T-helper 17 cell (primary cell): Measurements from ENCODE around the gene C2orf42. TPM values are rescaled to one million over a fixed set of nuclear protein-coding genes. Genes with fewer than 3 reads are reported as not detected.
"Not testable (repeated sequence)": the region's sequence is repeated elsewhere in the genome, so short reads cannot be mapped to it uniquely, and the experiment has no call there.

Experiments
- ATAC-seq: fragments of 150-1000 bp; cut with Tn5 transposase; 2 replicates; pipeline ENCODE4 v1.10.0; 2021; ENCODE audit warnings: mild to moderate bottlenecking, moderate library complexity
- DNase-seq, 3 donors: peaks; one replicate each; pipeline versions ENCODE4 v3.0.0 to v3.0.0-alpha.2; 2020 to 2021
- H3K9me3 ChIP-seq: one replicate; pipeline ENCODE4 v1.7.0; 2013; ENCODE audit warnings: low read length, mild to moderate bottlenecking; ENCODE audit not compliant: control insufficient read depth, poor library complexity, severe bottlenecking
- H3K27ac Mint-ChIP-seq: one replicate; pipeline ENCODE4 v1.8.0; 2022; ENCODE audit warnings: mild to moderate bottlenecking, moderate library complexity, mixed read lengths
- H3K27me3 Mint-ChIP-seq: one replicate; pipeline ENCODE4 v1.8.0; 2022; ENCODE audit warnings: mixed read lengths
- H3K36me3 Mint-ChIP-seq: one replicate; pipeline ENCODE4 v1.8.0; 2022; ENCODE audit warnings: low read depth, mixed read lengths
- H3K4me1 Mint-ChIP-seq: one replicate; pipeline ENCODE4 v1.8.0; 2022; ENCODE audit warnings: mild to moderate bottlenecking, mixed read lengths
- H3K4me3 Mint-ChIP-seq: one replicate; pipeline ENCODE4 v1.8.0; 2022; ENCODE audit warnings: mild to moderate bottlenecking, moderate library complexity, mixed read lengths
- total RNA-seq, 4 donors: library from RNA in 2 of 4; stranded (reverse) in 2 of 4; gene quantifications; one replicate each; pipeline ENCODE4 v1.2.3 and lab custom pipeline; 2022 to 2026

The C2orf42 gene
- total RNA-seq, 2 donors from 2014 or later = 13.7 to 18.1 TPM

GRCh38 chr2:70118798-70119454 lies 71.9 kb downstream of the C2orf42 start:
- Mint-ChIP-seq H3K4me3 (no peak overlapping the region), H3K4me1 (peaks cover 23% of the 10 kb centered on the region), H3K27ac (peak overlapping the region; percentile 76), H3K36me3 (no peaks in the 10 kb centered on the region), H3K27me3 (no peaks in the 10 kb centered on the region)
- H3K9me3 ChIP-seq = no peaks in the 10 kb centered on the region
- no peak for DNase-seq
- no peak for ATAC-seq

GRCh38 chr2:70116936-70117552 lies 73.8 kb downstream of the C2orf42 start:
- Mint-ChIP-seq H3K27ac (no peak overlapping the region), H3K36me3 (no peaks in the 10 kb centered on the region), H3K4me3 (no peak overlapping the region), H3K4me1 (peaks cover 18% of the 10 kb centered on the region), H3K27me3 (no peaks in the 10 kb centered on the region)
- no peaks in the 10 kb centered on the region for H3K9me3 ChIP-seq
- DNase-seq = no peak
- ATAC-seq = no peak

GRCh38 chr2:70115646-70116442 lies 75.0 kb downstream of the C2orf42 start:
- no peak overlapping the region for H3K27ac Mint-ChIP-seq
- H3K9me3 ChIP-seq = no peaks in the 10 kb centered on the region
- H3K27me3 Mint-ChIP-seq = no peaks in the 10 kb centered on the region
- H3K4me3 Mint-ChIP-seq = no peak overlapping the region
- peak; percentile 28 for ATAC-seq
- peaks cover 24% of the 10 kb centered on the region for H3K4me1 Mint-ChIP-seq
- DNase-seq = no peak
- no peaks in the 10 kb centered on the region for H3K36me3 Mint-ChIP-seq

DNA sequence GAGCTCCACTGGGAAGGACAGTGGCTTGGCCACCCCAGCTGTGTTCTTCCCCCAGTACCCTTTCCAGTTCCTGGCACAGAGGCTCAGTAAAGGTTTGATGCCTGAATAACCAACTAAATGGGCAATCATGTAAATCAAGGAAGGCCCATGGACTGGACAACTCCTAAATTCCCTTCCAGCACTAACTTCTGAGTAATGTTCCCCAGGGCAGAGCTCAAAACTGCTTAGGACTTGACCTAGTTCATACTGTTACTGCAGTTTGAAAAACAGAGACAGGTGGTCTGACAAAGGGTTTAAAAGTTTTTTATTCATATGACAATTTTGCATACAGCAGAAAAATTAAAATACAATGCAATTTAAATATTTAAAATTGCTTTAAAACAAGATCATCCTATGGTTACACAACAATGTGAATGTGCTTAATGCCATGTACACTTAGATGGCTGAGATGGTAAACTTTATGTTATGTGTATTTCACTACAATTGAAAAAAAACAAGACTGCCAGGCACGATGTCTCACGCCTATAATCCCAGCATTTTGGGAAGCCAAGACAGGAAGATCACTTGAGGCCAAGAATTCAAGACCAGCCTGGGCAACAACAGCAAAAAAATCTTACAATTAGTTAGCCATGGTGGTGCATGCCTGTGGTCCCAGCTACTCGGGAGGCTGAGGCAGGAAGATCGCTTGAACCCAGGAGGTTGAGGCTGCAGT lies 77.3 kb downstream of the C2orf42 start:
- peaks cover 21% of the 10 kb centered on the region for H3K4me1 Mint-ChIP-seq

GRCh38 chr2:70111752-70112591 lies 78.8 kb downstream of the C2orf42 start:
- H3K27ac Mint-ChIP-seq = peak overlapping the region; percentile 87
- ATAC-seq (no peak), DNase-seq (no peak)
- H3K27me3 Mint-ChIP-seq = no peaks in the 10 kb centered on the region
- peaks cover 30% of the 10 kb centered on the region for H3K4me1 Mint-ChIP-seq
- H3K36me3 Mint-ChIP-seq = no peaks in the 10 kb centered on the region
- no peak overlapping the region for H3K4me3 Mint-ChIP-seq
- no peaks in the 10 kb centered on the region for H3K9me3 ChIP-seq

More for the DNA sequence above, 77.3 kb downstream of the C2orf42 start:
- H3K27me3 Mint-ChIP-seq = no peaks in the 10 kb centered on the region
- no peak for DNase-seq
- ATAC-seq = no peak
- no peaks in the 10 kb centered on the region for H3K9me3 ChIP-seq
- peak overlapping the region; percentile 49 for H3K27ac Mint-ChIP-seq
- no peak overlapping the region for H3K4me3 Mint-ChIP-seq
- no peaks in the 10 kb centered on the region for H3K36me3 Mint-ChIP-seq

GRCh38 chr2:70110397-70110796 lies 80.4 kb downstream of the C2orf42 start:
- not testable (repeated sequence) for ATAC-seq, H3K9me3 ChIP-seq, DNase-seq, H3K27me3 Mint-ChIP-seq, H3K36me3 Mint-ChIP-seq
- Mint-ChIP-seq H3K4me1 (peaks cover 32% of the 10 kb centered on the region), H3K4me3 (peak overlapping the region; percentile 55), H3K27ac (peak overlapping the region; percentile 97)

- not testable (repeated sequence) for H3K36me3 Mint-ChIP-seq, ATAC-seq, H3K9me3 ChIP-seq, DNase-seq, H3K4me3 Mint-ChIP-seq, H3K27me3 Mint-ChIP-seq
- peaks cover 39% of the 10 kb centered on the region for H3K4me1 Mint-ChIP-seq
- H3K27ac Mint-ChIP-seq = peak overlapping the region; percentile 97
Measured at GRCh38 chr2:70106138-70106537, 84.7 kb downstream of the C2orf42 start.

- peak overlapping the region; percentile 81 for H3K4me3 Mint-ChIP-seq
- peak overlapping the region; percentile 99 for H3K27ac Mint-ChIP-seq
- H3K4me1 Mint-ChIP-seq = peaks cover 30% of the 10 kb centered on the region
- no peaks in the 10 kb centered on the region for H3K9me3 ChIP-seq
- ATAC-seq (no peak), DNase-seq (no peak)
- H3K27me3 Mint-ChIP-seq = no peaks in the 10 kb centered on the region
- H3K36me3 Mint-ChIP-seq = no peaks in the 10 kb centered on the region
Measured at GRCh38 chr2:70104231-70105111, 86.3 kb downstream of the C2orf42 start.

DNA sequence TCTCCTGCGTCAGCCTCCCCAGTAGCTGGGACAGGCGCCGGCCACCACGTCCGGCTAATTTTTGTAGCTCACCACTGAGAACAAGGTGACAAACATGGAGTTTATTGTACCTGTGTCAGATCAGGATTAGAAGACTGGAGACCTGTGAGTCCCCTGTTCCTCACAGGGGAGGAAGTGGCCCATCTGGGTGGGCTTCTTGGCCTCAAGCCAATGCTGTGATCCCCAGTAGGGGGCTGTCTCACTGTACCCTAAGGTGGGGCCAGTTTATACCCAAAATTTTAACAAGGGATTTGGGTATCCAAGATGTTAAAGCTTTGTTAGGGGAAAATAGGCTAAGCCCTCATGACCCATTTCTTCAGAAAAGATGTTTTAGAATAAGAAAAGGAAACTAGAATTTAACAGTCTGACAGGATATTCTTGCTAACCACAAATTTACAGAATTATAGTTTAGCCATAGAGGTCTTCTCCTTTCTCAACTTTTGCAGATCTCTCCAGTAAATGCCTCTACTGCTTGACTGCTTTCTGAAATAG lies 87.2 kb downstream of the C2orf42 start:
- H3K27ac Mint-ChIP-seq = peak overlapping the region; percentile 99
- H3K4me3 Mint-ChIP-seq = peak overlapping the region; percentile 81
- no peaks in the 10 kb centered on the region for H3K9me3 ChIP-seq
- ATAC-seq (peak; percentile 70), DNase-seq (no peak)
- peaks cover 30% of the 10 kb centered on the region for H3K4me1 Mint-ChIP-seq
- H3K36me3 Mint-ChIP-seq = no peaks in the 10 kb centered on the region
- H3K27me3 Mint-ChIP-seq = no peaks in the 10 kb centered on the region

- H3K9me3 ChIP-seq, H3K36me3 Mint-ChIP-seq, H3K4me3 Mint-ChIP-seq, DNase-seq, ATAC-seq, H3K27me3 Mint-ChIP-seq: not testable (repeated sequence)
- Mint-ChIP-seq H3K4me1 (peaks cover 25% of the 10 kb centered on the region), H3K27ac (peak overlapping the region; percentile 99)
Measured at GRCh38 chr2:70102323-70102905, 88.4 kb downstream of the C2orf42 start.

DNA sequence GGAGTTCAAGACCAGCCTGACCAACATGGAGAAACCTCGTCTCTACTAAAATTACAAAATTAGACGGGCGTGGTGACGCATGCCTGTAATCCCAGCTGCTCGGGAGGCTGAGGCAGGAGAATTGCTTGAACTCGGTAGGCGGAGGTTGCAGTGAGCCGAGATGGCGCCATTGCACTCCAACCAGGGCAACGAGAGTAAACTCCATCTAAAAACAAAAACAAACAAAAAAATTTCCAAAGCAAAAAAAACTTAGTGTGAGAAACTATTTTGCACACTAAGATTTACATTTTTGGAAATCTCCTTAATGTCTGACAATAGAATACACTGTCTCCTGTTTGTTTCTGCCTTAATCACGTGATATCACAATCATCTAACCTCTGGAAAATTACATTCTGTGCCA lies 89.1 kb downstream of the C2orf42 start:
- not testable (repeated sequence) for H3K27ac Mint-ChIP-seq, H3K36me3 Mint-ChIP-seq, H3K9me3 ChIP-seq, H3K4me3 Mint-ChIP-seq, ATAC-seq, H3K27me3 Mint-ChIP-seq, DNase-seq
- peaks cover 21% of the 10 kb centered on the region for H3K4me1 Mint-ChIP-seq
